Measurements from ENCODE around the gene NUDT16L1. TPM values are rescaled to one million over a fixed set of nuclear protein-coding genes. Genes with fewer than 3 reads are reported as not detected.

Gene NUDT16L1
- total and polyA plus RNA-seq, 2 of the 13 experiments (the other 11 are each of a cell fraction or from before 2014, with no cell fraction given) = 28.0 to 40.5 TPM

- TF ChIP-seq ZNF235 (CRISPR knock-in tag; IDR thresholded peaks at IDR 0.05; ENCODE audit: borderline replicate concordance) (no peak), ZNF563 (CRISPR knock-in tag; IDR thresholded peaks at IDR 0.05) (peak; percentile 37; the same call in 1 of the 2 replicates), GZF1 (CRISPR knock-in tag; IDR thresholded peaks at IDR 0.05) (no peak; the same call in 1 of the 2 replicates), IRF2 (CRISPR knock-in tag; IDR thresholded peaks at IDR 0.05) (no peak), KMT2A (CRISPR knock-in tag; IDR thresholded peaks at IDR 0.05) (no peak), KDM5B (CRISPR knock-in tag; IDR thresholded peaks at IDR 0.05; ENCODE audit: borderline replicate concordance) (no peak), ZNF280D (CRISPR knock-in tag; IDR thresholded peaks at IDR 0.05) (no peak), THYN1 (CRISPR knock-in tag; IDR thresholded peaks at IDR 0.05; ENCODE audit: borderline replicate concordance, low read depth) (no peak), E2F5 (CRISPR knock-in tag; conservative IDR thresholded peaks at IDR 0.05) (no peak), GABPB1 (CRISPR knock-in tag; IDR thresholded peaks at IDR 0.05) (no peak), SNRNP70 (IDR thresholded peaks at IDR 0.05; ENCODE audit: low read depth, low read length) (no peak), ZNF280B (CRISPR knock-in tag; IDR thresholded peaks at IDR 0.05; ENCODE audit: borderline replicate concordance) (no peak), ZNF556 (CRISPR knock-in tag; IDR thresholded peaks at IDR 0.05; ENCODE audit: borderline replicate concordance) (no peak)
- TF ChIP-seq, protein P1, sequence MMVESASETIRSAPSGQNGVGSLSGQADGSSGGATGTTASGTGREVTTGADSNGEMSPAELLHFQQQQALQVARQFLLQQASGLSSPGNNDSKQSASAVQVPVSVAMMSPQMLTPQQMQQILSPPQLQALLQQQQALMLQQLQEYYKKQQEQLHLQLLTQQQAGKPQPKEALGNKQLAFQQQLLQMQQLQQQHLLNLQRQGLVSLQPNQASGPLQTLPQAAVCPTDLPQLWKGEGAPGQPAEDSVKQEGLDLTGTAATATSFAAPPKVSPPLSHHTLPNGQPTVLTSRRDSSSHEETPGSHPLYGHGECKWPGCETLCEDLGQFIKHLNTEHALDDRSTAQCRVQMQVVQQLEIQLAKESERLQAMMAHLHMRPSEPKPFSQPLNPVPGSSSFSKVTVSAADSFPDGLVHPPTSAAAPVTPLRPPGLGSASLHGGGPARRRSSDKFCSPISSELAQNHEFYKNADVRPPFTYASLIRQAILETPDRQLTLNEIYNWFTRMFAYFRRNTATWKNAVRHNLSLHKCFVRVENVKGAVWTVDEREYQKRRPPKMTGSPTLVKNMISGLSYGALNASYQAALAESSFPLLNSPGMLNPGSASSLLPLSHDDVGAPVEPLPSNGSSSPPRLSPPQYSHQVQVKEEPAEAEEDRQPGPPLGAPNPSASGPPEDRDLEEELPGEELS (CRISPR knock-in tag; IDR thresholded peaks at IDR 0.05) = no peak
- TF ChIP-seq, protein P2, sequence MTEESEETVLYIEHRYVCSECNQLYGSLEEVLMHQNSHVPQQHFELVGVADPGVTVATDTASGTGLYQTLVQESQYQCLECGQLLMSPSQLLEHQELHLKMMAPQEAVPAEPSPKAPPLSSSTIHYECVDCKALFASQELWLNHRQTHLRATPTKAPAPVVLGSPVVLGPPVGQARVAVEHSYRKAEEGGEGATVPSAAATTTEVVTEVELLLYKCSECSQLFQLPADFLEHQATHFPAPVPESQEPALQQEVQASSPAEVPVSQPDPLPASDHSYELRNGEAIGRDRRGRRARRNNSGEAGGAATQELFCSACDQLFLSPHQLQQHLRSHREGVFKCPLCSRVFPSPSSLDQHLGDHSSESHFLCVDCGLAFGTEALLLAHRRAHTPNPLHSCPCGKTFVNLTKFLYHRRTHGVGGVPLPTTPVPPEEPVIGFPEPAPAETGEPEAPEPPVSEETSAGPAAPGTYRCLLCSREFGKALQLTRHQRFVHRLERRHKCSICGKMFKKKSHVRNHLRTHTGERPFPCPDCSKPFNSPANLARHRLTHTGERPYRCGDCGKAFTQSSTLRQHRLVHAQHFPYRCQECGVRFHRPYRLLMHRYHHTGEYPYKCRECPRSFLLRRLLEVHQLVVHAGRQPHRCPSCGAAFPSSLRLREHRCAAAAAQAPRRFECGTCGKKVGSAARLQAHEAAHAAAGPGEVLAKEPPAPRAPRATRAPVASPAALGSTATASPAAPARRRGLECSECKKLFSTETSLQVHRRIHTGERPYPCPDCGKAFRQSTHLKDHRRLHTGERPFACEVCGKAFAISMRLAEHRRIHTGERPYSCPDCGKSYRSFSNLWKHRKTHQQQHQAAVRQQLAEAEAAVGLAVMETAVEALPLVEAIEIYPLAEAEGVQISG (CRISPR knock-in tag; IDR thresholded peaks at IDR 0.05) = no peak
- TF ChIP-seq, protein P3, sequence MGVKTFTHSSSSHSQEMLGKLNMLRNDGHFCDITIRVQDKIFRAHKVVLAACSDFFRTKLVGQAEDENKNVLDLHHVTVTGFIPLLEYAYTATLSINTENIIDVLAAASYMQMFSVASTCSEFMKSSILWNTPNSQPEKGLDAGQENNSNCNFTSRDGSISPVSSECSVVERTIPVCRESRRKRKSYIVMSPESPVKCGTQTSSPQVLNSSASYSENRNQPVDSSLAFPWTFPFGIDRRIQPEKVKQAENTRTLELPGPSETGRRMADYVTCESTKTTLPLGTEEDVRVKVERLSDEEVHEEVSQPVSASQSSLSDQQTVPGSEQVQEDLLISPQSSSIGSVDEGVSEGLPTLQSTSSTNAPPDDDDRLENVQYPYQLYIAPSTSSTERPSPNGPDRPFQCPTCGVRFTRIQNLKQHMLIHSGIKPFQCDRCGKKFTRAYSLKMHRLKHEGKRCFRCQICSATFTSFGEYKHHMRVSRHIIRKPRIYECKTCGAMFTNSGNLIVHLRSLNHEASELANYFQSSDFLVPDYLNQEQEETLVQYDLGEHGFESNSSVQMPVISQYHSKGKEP (CRISPR knock-in tag; IDR thresholded peaks at IDR 0.05) = no peak
These were observed 737 bp downstream of the NUDT16L1 start (continued) for GRCh38 chr16:4693956-4694641.

Measured in HepG2 (cell line).